H7 (cell line): ENCODE results near the gene DYSF. TPM values are rescaled to one million over a fixed set of nuclear protein-coding genes. Genes with fewer than 3 reads are reported as not detected.

ENCODE experiments used
- DNase-seq: peaks from one replicate; pipeline ENCODE4 v3.0.0; 2012
- H3K27me3 ChIP-seq: 2 replicates; pipeline ENCODE4 v1.6.0; 2011; ENCODE audit warnings: mild to moderate bottlenecking, low read length; ENCODE audit not compliant: control insufficient read depth, insufficient read depth
- H3K36me3 ChIP-seq: replicated peaks from 2 replicates; pipeline ENCODE4 v1.5.1; 2011; ENCODE audit warnings: low read length; ENCODE audit not compliant: control insufficient read depth, insufficient read depth
- H3K4me3 ChIP-seq: 2 replicates; pipeline ENCODE4 v1.5.1; 2011; ENCODE audit warnings: low read depth, mild to moderate bottlenecking, control low read depth, low read length, moderate library complexity; ENCODE audit not compliant: insufficient read depth
- total RNA-seq: library from RNA; depleted of rRNA; stranded (reverse); fragments of >200 nt; shearing (Covaris generic); gene quantifications from 2 replicates; pipeline ENCODE4 v1.2.3, GENCODE V29; 2014

Gene DYSF
- total RNA-seq, 1 experiment from 2014 or later: 7.4 TPM

DNA sequence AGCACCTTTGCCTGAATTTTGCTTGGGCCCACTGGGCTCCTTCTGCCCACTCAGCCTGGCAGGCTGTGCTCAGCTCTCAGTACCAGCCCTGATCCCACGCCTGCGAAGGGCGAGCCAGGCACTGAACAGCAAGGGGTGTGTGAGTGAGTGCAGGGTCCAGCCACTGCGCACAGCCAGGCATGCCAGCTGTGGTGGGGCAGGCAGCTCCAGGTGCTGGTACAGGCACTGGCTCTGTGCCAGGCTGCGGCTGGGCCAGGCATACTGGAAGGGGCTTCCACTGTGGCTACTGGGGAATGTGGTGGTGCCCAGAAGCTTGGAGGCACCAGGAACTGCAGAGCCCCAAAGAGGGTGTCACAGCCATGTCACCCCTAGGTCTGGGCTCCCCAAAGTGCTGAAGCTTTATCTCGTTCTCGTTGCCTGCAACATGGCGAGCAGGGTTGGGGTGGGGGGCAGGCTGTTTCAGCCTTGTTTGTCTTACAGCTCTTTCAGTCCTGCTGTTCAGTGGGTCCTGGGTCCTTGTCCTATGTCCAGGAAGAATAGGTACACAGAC, 8.8 kb downstream of the DYSF start:
- peaks cover 51% of the 10 kb centered on the region for H3K27me3 ChIP-seq
- H3K4me3 ChIP-seq: no peak overlapping the region
- DNase-seq: no peak
- H3K36me3 ChIP-seq: no peaks in the 10 kb centered on the region; the same call in 1 of the 2 replicates

DNA sequence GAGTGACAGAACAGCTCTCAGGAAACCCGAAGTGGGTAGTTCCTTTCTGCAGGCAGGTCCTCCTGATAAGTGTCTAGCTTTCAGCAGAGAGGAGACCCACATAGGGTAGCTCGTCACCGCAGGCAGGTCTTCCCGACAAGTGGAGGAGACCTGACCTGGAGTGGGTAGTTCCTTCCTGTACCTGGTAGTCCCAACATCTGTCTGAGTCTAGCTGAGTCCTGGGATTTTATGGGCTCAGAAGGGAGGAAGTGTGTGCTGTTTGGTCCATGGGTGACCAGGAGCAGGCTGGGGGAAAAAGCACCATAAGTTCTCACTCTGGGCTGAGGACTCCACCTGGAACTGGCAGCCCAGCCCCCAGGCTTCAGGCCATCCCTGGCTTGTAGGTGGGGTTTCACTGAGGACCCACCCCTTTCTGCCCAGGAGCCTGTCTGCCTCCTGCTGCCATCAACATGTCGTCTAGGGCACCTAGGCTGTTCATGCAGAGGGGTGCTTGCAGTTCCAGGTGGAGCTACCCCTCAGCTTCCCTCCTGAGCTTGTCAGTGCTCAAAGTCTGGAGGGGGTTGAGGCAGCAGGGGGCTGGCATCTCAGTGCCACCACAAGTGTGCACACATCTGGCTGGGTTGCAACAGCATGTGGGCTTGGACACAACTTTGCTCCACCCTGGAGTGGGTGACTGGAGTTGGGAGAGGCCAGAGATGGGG, 9.4 kb downstream of the DYSF start:
- Histone ChIP-seq H3K36me3 (no peaks in the 10 kb centered on the region; the same call in 1 of the 2 replicates), H3K27me3 (peaks cover 56% of the 10 kb centered on the region), H3K4me3 (no peak overlapping the region)
- DNase-seq: no peak

DNA sequence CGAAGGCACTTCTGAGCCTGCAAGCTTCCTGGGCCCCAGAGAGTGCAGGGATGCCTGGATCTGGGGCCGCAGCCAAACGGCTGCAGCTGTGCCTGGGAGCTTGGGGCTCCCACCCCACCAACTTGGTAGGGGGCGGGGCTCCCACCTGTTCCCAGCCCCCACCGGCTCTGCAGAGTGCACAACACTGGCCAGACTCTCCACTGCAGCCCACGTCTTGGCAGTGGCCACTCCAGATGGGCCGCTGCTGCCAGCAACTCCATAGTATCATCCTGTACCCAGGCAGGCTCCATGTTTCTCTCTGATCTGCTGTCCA, 9.9 kb downstream of the DYSF start:
- peaks cover 61% of the 10 kb centered on the region for H3K27me3 ChIP-seq
- H3K4me3 ChIP-seq: no peak overlapping the region
- H3K36me3 ChIP-seq: no peaks in the 10 kb centered on the region; the same call in 1 of the 2 replicates
- no peak for DNase-seq

DNA sequence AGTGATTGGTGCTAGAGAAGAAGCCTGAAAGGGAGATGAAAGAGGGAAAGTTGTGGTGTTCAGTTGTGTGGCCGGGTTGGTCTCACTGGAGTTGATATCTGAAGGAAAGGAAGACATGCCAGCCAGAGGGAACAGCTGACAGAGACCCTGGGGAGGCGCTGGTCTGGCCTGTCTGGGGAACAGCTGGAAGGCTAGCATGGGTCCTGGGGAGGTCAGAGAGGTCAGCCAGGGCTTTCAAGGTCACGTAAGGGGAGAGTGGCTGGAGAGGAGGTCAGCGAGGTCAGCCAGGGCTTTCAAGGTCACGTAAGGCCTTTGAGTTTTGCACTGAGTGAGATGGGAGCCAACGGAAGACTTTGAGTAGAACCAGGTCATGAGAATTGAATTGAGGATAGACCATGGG, 11.0 kb downstream of the DYSF start:
- no peak overlapping the region for H3K4me3 ChIP-seq
- peaks cover 65% of the 10 kb centered on the region for H3K27me3 ChIP-seq
- no peaks in the 10 kb centered on the region for H3K36me3 ChIP-seq
- no peak for DNase-seq

DNA sequence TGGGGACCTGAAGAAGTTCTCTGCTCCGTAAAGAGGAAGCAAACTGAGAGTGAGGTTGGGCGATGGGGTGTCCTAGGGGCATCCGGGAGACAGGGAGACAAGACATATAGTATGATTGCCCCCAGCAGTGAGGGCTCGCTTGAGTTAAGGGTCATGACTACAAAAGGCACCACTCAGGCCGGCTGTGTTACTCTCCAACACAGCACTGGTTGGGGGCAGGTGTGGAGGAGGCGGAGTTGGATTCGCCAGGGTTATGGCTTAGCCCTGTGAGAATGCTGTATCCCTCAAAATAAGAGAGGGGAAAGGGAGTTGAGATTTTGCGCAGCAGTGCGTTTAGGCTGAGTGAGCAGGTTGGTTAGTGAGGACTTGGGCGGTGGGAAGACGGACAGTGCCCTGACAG, 12.0 kb downstream of the DYSF start:
- no peak for DNase-seq
- H3K4me3 ChIP-seq: peak overlapping the region; percentile 56; the same call in 1 of the 2 replicates
- H3K36me3 ChIP-seq: no peaks in the 10 kb centered on the region
- H3K27me3 ChIP-seq: peaks cover 65% of the 10 kb centered on the region

DNA sequence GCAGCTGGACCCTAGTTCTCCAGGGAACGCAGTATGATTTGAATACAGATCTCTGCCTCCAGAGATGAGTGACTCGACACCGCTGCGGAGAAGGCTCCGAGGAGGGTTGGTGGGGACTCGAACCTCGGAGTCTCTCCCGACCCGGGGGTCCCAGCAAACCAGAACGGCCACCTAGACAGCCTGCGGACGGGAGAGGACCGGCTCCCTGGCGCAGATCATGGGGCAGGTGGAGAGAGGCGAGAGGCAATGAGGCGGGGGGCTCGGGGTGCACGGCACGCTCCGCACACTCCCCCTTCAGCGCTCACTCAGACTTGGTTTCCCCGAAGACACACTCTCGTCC, 12.6 kb downstream of the DYSF start:
- Histone ChIP-seq H3K4me3 (peak overlapping the region; percentile 56), H3K27me3 (peaks cover 65% of the 10 kb centered on the region), H3K36me3 (no peaks in the 10 kb centered on the region)
- DNase-seq: no peak

DNA sequence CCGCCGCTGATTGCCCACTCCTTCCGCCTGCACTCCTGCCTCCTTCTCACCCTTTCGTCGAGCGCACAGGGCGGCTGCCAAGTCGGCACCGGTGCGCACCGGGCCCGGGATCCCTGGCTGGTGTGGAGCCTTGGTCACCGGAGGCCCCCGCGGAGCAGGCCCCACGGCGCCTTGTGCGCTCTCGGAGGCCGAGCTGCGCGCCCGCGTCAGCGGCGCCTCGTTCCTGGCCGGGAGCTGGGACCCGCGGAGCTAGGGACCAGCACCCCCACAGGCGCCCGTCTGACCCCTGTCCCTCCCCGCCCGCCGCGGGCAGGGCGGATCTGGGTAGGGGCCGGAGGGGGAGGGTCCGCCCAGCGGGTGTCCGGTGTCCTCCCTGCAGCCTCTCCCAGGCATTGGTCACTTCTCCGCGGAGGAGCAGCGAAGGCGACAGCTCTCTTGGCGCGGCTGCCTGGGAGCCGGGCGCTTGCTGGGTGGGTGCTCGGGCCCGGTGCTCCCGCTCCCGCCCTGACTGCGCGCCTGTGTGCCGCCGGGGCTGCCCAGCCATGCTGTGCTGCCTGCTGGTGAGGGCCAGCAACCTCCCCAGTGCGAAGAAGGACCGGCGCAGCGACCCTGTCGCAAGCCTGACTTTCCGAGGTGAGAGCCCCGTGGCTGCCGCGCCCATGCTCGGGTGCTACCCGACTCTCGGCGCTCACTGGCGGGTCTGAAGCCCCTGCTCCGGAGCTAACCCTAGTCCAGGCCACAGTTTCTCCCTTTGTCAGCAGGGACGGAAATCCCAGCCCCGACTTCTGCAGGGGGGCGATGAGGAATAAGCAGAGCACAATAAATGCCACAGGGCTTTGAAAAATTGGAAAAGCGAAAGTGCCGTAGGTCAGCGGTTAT, 13.2 kb downstream of the DYSF start:
- DNase-seq: peak; percentile 91
- peak overlapping the region; percentile 56 for H3K4me3 ChIP-seq
- H3K36me3 ChIP-seq: no peaks in the 10 kb centered on the region
- peaks cover 64% of the 10 kb centered on the region for H3K27me3 ChIP-seq

DNA sequence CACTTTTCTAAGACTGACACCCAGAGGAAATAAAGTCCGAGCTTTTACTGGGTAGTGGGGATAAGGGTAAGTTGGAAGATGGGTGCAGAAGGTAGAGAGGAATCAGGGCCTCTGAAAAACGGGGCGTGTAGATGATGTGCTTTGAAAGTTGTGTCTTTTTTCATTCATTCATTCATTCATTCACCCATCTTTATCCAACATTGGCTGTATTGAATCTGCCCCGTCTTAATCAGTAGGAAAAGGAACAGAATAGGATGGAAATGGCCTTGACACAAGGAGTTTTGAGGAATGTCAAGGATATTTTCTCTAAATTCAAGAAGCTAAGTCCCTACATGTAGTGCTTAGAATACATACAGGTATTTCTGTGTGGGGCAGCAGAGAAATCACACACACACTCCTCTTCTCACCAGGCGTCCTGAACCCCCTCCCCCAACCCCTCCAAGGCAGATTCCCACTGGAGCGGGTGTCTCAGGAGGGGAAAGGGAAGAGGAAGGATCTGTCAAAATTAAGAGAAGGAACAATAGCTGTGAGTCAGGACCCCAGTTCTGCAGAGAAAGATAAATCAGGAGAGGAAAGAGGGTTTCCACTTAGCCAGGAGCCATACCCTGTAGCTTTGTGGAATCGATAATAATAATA, 13.9 kb downstream of the DYSF start:
- H3K36me3 ChIP-seq: no peaks in the 10 kb centered on the region
- DNase-seq: no peak
- peaks cover 60% of the 10 kb centered on the region for H3K27me3 ChIP-seq
- peak overlapping the region; percentile 56; the same call in 1 of the 2 replicates for H3K4me3 ChIP-seq

DNA sequence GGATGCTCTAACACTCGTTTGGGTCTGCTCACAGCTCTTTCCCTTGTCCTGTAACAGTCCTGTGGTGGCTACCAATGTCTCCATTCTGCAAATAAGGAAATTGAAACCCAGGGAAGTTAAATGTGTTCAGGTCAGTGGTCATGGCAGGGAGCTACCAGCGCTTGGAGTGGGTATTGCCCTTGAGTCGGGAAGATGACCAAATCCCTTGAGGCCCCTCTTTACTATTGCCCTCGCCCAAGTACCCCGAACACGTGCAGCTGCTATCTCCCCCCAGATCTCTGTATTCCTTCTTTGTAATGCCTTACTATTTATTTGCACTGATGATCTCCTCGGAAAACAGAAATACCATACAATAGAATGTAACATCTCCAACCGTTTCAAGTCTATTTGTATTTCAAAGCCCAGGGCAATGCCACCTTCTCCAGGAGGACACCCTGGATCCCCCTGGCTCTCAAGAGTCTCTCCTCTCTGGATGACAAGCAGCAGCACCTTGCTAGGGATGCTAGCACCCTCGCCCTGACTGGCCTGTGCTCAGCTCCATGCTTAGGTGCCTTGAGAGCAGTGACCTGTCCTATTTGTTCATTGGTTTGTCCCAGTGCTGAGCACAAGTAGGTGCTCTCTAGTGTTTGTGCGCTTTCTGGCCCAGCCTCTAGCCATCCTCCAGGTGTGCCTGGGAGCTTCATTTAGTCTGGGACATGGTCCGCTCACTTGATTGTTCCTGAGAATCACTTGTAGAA, 15.1 kb downstream of the DYSF start:
- Histone ChIP-seq H3K36me3 (no peaks in the 10 kb centered on the region), H3K4me3 (no peak overlapping the region), H3K27me3 (peaks cover 51% of the 10 kb centered on the region)
- no peak for DNase-seq

DNA sequence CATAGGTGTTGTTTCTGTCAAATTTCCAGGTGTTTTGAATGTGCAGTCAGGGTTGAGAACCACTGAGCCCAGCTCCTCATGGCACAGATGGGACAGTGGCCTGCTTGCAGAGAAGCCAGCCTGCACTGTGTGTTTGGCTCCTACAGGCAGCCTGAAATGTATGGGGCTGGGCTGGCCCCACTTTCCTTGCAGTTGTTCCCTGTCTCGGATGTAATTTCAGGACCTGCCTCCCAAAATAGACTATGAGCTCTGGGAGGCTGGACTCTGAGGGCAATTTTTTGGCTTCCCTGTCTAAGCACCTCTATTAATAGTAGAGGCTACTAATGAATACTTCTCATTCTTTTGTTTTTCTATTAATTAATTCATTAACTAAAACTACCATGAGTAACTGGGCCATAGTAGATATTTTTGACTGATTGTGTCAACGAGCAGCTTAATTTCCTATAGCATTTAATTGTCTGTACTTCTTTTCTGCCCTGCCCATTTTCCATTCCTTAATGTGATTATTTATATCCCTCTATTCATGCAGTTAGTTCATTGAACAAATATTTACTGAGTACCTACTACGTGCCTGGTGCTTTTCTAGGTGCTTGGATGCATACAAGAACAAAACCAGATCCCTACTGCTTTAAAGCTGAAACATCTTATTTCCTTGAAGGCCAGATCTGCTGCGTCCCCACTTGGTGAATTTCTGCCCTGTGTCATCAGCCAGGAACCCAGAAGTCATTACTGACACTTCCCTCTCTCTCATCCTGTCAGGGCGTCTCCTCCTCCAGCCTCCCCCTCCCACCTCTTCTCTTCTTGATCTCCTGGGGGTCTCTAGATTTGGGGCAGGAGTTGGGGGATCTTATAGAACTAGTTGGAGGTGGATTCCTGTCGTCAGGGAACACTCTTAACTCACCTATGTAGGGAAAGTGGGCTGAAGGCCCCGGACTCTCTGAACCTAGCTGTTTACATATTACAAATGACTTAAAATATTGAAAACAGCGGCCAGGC, 16.3 kb downstream of the DYSF start:
- H3K4me3 ChIP-seq: no peak overlapping the region
- peaks cover 39% of the 10 kb centered on the region for H3K27me3 ChIP-seq
- DNase-seq: no peak
- no peaks in the 10 kb centered on the region for H3K36me3 ChIP-seq

DNA sequence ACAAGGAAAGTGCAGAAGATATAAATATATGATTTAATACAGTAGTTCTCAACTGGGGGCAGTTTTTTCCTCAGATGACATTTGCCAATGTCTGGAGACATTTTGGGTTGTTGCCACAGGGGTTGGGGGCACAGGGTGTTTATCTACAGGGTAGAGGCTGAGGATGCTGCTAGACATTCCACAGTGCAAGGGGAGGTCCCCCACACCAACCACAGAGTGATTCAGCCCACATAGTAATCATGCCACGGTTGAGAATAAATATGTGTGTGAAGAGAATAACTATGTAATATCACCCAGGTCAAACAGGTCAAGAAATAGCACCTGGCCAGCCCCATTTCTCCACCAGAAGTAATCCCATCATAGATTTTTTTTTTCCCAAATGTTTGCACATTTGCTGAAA, 17.9 kb downstream of the DYSF start:
- peaks cover 23% of the 10 kb centered on the region for H3K27me3 ChIP-seq
- H3K4me3 ChIP-seq: no peak overlapping the region
- no peak for DNase-seq
- no peaks in the 10 kb centered on the region for H3K36me3 ChIP-seq

DNA sequence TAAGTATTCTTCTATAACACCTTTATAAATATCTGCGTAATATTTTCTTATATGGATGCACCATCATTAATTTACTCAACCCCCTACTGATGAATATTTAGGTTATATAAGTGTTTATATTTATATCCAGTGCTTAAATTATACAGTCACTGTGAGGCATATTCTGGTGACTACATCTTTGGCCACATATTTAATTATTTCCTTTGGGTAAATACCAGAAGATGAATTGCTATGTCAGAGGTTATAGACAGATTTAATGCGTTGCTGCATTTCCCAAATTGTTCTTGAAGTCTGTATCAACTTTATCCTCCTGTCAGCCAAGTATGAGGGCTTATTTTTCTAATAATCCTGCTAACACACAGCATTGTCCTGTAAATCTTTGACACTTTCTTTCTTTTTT, 18.7 kb downstream of the DYSF start:
- H3K36me3 ChIP-seq: no peaks in the 10 kb centered on the region
- DNase-seq: no peak
- no peak overlapping the region for H3K4me3 ChIP-seq
- H3K27me3 ChIP-seq: peaks cover 16% of the 10 kb centered on the region

DNA sequence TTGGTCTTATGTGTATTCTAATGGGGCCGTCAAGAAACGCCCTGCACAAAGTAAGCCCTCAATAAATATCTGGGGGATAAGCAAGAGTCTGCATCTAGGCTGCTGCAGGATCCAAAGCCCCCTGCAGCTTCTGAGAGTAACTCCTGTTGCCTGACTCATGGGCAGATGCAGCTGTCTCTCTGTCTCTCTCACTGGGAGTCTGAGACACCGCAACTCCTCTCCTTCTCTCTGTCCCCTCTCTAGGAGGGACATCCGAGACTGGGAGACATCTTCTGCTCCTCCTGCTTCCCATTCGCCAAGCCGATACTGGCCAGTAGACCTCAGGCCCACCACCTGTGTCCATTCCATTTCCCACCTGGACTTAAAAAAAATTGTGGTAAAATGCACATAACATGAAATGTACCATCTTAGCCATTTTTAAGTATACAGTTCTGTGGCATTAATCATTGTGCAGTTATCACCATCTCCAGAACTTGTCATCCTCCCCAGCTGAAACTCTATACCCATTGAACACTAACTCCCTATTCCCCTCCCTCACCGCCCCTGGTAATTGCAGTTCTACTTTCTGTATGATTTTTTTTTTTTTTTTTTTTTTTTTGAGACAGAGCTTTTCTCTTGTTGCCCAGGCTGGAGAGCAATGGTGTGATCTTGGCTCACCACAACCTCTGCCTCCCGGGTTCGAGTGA, 20.1 kb downstream of the DYSF start:
- H3K4me3 ChIP-seq: no peak overlapping the region
- H3K36me3 ChIP-seq: no peaks in the 10 kb centered on the region
- peaks cover 2% of the 10 kb centered on the region; the same call in 1 of the 2 replicates for H3K27me3 ChIP-seq
- DNase-seq: no peak
